Activated CD4-positive, alpha-beta T cell treated with anti-CD3 and anti-CD28 coated beads for 1 hour (primary cell): ENCODE data around the gene PYGL.
"Not testable (repeated sequence)": the region's sequence is repeated elsewhere in the genome, so short reads cannot be mapped to it uniquely, and the experiment has no call there.

Source experiments
- DNase-seq: peaks from one replicate; pipeline ENCODE4 v3.0.0-alpha.2; 2020

PYGL gene

GRCh38 chr14:50954811-50955372, 10.6 kb upstream of the PYGL start:
- no peak for DNase-seq

GRCh38 chr14:50953502-50953901, 9.2 kb upstream of the PYGL start:
- no peak for DNase-seq

GRCh38 chr14:50951032-50951431, 6.7 kb upstream of the PYGL start:
- no peak for DNase-seq

GRCh38 chr14:50948205-50948604, 3.9 kb upstream of the PYGL start:
- no peak for DNase-seq

- no peak for DNase-seq
Observed at GRCh38 chr14:50947446-50947845, 3.2 kb upstream of the PYGL start.

- no peak for DNase-seq
Observed at GRCh38 chr14:50946234-50946935, 2.1 kb upstream of the PYGL start.

GRCh38 chr14:50944647-50945413, 547 bp upstream of the PYGL start:
- DNase-seq = no peak

- no peak for DNase-seq
Observed at GRCh38 chr14:50943261-50943942, 881 bp downstream of the PYGL start.

GRCh38 chr14:50941638-50942037, 2.6 kb downstream of the PYGL start:
- DNase-seq = not testable (repeated sequence)

- DNase-seq = no peak
Observed at GRCh38 chr14:50941151-50941550, 3.1 kb downstream of the PYGL start.

- no peak for DNase-seq
Observed at GRCh38 chr14:50937800-50938199, 6.5 kb downstream of the PYGL start.

GRCh38 chr14:50937325-50937724, 7.0 kb downstream of the PYGL start:
- no peak for DNase-seq

GRCh38 chr14:50936882-50937281, 7.4 kb downstream of the PYGL start:
- DNase-seq = no peak

- DNase-seq = no peak
Observed at GRCh38 chr14:50936016-50936340, 8.3 kb downstream of the PYGL start.

- DNase-seq = no peak
Observed at GRCh38 chr14:50935126-50936015, 8.9 kb downstream of the PYGL start.

- DNase-seq = no peak
Observed at GRCh38 chr14:50932592-50933495, 11.4 kb downstream of the PYGL start.

GRCh38 chr14:50932156-50932555, 12.1 kb downstream of the PYGL start:
- no peak for DNase-seq

- no peak for DNase-seq
Observed at GRCh38 chr14:50931559-50931958, 12.7 kb downstream of the PYGL start.

GRCh38 chr14:50929506-50929905, 14.8 kb downstream of the PYGL start:
- no peak for DNase-seq

GRCh38 chr14:50928002-50928635, 16.2 kb downstream of the PYGL start:
- DNase-seq = no peak

- DNase-seq = no peak
Observed at GRCh38 chr14:50926851-50927386, 17.4 kb downstream of the PYGL start.
